Psoas muscle (tissue), 8 donors: ENCODE data around the gene ANKH. TPM values are rescaled to one million over a fixed set of nuclear protein-coding genes. Genes with fewer than 3 reads are reported as not detected.
A peak's percentile ranks its signal among the peaks of the same experiment; 100 is the strongest.

ENCODE experiments used
- ATAC-seq, 4 donors: fragments of 200-7000 bp; cut with Tn5 transposase; one replicate each; pipeline ENCODE4 v1.9.1; 2020; ENCODE audit warnings: moderate library complexity in 3 of 4, mild to moderate bottlenecking in 2 of 4
- DNase-seq, 2 donors: peaks; one replicate each; pipeline ENCODE4 v3.0.0-alpha.2; 2020
- H3K27ac ChIP-seq: fragments of 200-600 bp; one replicate; pipeline ENCODE4 v1.8.0; 2022
- H3K27me3 ChIP-seq, 3 donors: fragments of 200-600 bp in 1 of 3; one replicate each; pipeline versions ENCODE4 v1.6.1 to v1.8.0; 2013 to 2022; ENCODE audit warnings: low read length in 2 of 3, mild to moderate bottlenecking in 2 of 3, moderate library complexity in 1 of 3; ENCODE audit not compliant: insufficient read depth in 3 of 3
- H3K36me3 ChIP-seq, 2 donors: fragments of 200-600 bp in 1 of 2; one replicate each; pipeline versions ENCODE4 v1.6.1 to v1.8.0; 2013 to 2022; ENCODE audit warnings: low read depth in 1 of 2, mild to moderate bottlenecking in 1 of 2, moderate library complexity in 1 of 2; ENCODE audit not compliant: insufficient read depth in 1 of 2
- H3K4me1 ChIP-seq: fragments of 200-600 bp; one replicate; pipeline ENCODE4 v1.8.0; 2022
- H3K4me3 ChIP-seq: fragments of 200-600 bp; one replicate; pipeline ENCODE4 v1.8.0; 2022; ENCODE audit warnings: mild to moderate bottlenecking
- H3K9me3 ChIP-seq: fragments of 200-600 bp; one replicate; pipeline ENCODE4 v1.8.0; 2022
- CTCF ChIP-seq: fragments of 200-600 bp; IDR thresholded peaks from one replicate; pipeline ENCODE4 v1.8.0; 2022; ENCODE audit warnings: antibody characterized with exemption
- WGBS, 3 donors: extraction: QIAGEN DNeasy Blood & Tissue Kit; methylation state at CpG; one replicate each; pipeline versions ENCODE4 v1.1.6 to v1.1.7; 2013; 5-methylcytosine and 5-hydroxymethylcytosine counted together
- intact Hi-C, 2 donors: fragments of 100-400 bp; cut with DNase I; formaldehyde crosslinking; loops; one replicate each; pipeline versions ENCODE4 v1.11.0 to v1.14.2; 2022
- polyA plus RNA-seq, 3 donors: library from polyadenylated mRNA; stranded (reverse); fragments of 200-250 nt; gene quantifications; one replicate each; pipeline ENCODE4 v1.2.3, GENCODE V29; 2013
- total RNA-seq, 4 donors: library from RNA; stranded (reverse); fragmentation: NEBNext Ultra II Directional in 2 of 4; extraction: Animal tissue kit (Norgen Biotek cat#: 25700) in 2 of 4; gene quantifications; one replicate each; pipeline versions ENCODE4 v1.2.1 to v1.2.4, GENCODE V29; 2021 to 2023
- donor health status: healthy with polysubstance abuse.
- donor health status: DM: no; HTN: no; CAD: no; lungs with moderate emphysema.
- donor health status: Bipolar disorder and iron deficiency.
- donor health status: healthy.
- donor health status: DM: yes; HTN: yes; CAD: no.
- donor health status: DM: no; HTN: no; CAD: no.
- donor health status: DM: no; HTN: no; CAD: no.
- donor health status: DM: yes; HTN: yes; CAD: no.

ANKH gene
- total and polyA plus RNA-seq, 7 donors = 24.0 to 92.8 (median 63.0) TPM

GRCh38 chr5:14790911-14791310 lies 80.7 kb downstream of the ANKH start:
- Histone ChIP-seq H3K27ac (no peak overlapping the region), H3K27me3 (no peaks in the 10 kb centered on the region), H3K4me1 (peaks cover 5% of the 10 kb centered on the region), H3K9me3 (no peaks in the 10 kb centered on the region), H3K36me3 (no peaks in the 10 kb centered on the region), H3K4me3 (no peak overlapping the region)
- intact Hi-C loops = no loop called here
- 95 to 98% (median 97%) methylated on average over 5 of the region's 5 CpGs for WGBS, 3 donors
- ATAC-seq = no peak
- no peak for DNase-seq
- no peak for TF ChIP-seq CTCF

GRCh38 chr5:14790220-14790619 lies 81.4 kb downstream of the ANKH start:
- no peak for TF ChIP-seq CTCF
- H3K9me3 ChIP-seq = no peaks in the 10 kb centered on the region
- WGBS, 3 donors = 70 to 77% (median 71%) methylated on average over 2 of the region's 2 CpGs
- H3K36me3 ChIP-seq = no peaks in the 10 kb centered on the region
- DNase-seq = no peak
- no peak overlapping the region for H3K27ac ChIP-seq
- no peak overlapping the region for H3K4me3 ChIP-seq
- no peak for ATAC-seq
- no peaks in the 10 kb centered on the region for H3K27me3 ChIP-seq
- H3K4me1 ChIP-seq = peaks cover 5% of the 10 kb centered on the region
- intact Hi-C loops = no loop called here

- intact Hi-C loops = no loop called here
- no peak for TF ChIP-seq CTCF
- ATAC-seq (no peak), DNase-seq (no peak)
- Histone ChIP-seq H3K36me3 (no peaks in the 10 kb centered on the region), H3K4me3 (no peak overlapping the region), H3K4me1 (peaks cover 5% of the 10 kb centered on the region), H3K9me3 (no peaks in the 10 kb centered on the region), H3K27me3 (no peaks in the 10 kb centered on the region), H3K27ac (peak overlapping the region; percentile 4)
- 53 to 62% (median 56%) methylated on average over 6 of the region's 6 CpGs for WGBS, 3 donors
These were observed 83.6 kb downstream of the ANKH start for GRCh38 chr5:14787801-14788579.

DNA sequence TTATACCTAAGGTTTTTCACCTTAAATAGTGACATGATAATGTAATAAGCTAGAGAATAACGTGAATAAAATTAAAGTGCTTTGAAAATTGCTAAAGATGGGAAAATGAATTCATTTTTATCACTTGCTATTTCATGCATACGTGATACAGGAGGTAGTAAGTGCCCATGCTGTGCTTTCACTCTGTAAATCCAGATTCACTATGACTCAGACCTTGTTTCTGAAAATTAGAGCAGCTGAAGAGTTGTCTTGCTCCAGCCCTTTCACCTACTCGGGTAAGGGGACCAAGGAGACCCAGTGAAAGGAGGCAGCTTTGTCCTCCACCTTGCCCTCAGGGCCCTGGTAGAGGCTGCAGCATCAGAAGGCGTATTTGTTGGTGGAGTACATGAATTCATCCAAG lies 87.9 kb downstream of the ANKH start:
- Histone ChIP-seq H3K27me3 (no peaks in the 10 kb centered on the region), H3K36me3 (no peaks in the 10 kb centered on the region), H3K4me1 (peaks cover 14% of the 10 kb centered on the region), H3K4me3 (no peak overlapping the region), H3K27ac (no peak overlapping the region), H3K9me3 (no peaks in the 10 kb centered on the region)
- intact Hi-C loops = no loop called here
- no peak for TF ChIP-seq CTCF
- whole genome bisulfite sequencing, 3 donors = 89 to 92% (median 91%) methylated on average over 4 of the region's 4 CpGs
- ATAC-seq = no peak
- DNase-seq = no peak

DNA sequence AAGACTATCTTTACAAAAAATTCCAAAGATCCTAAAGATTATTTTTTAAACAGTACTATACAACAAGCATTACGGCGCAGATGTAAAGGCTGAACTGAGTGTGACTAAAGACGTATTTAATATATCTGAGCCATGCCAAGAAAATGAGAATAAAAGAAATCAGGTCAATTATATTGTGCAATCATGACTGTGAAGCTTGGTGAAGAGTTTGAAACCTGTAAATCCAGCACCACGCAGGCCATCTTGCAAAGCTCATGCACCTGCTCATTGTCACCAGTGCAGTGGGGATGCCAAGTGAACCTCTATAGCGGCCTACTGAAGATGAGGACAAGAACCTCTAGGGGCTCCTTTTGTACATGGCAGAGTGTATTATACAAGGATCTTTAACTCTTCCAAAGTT lies 89.0 kb downstream of the ANKH start:
- intact Hi-C loops = no loop called here
- peaks cover 17% of the 10 kb centered on the region for H3K4me1 ChIP-seq
- peak in 3 of 4 donors; percentile 26 to 50 (median 45) for ATAC-seq
- no peak overlapping the region for H3K27ac ChIP-seq
- 76 to 92% (median 80%) methylated on average over 5 of the region's 5 CpGs for WGBS, 3 donors
- no peak for TF ChIP-seq CTCF
- H3K9me3 ChIP-seq = no peaks in the 10 kb centered on the region
- H3K36me3 ChIP-seq = no peaks in the 10 kb centered on the region
- no peaks in the 10 kb centered on the region for H3K27me3 ChIP-seq
- no peak for DNase-seq
- H3K4me3 ChIP-seq = no peak overlapping the region
